ENCODE data around the gene FBP2.
"Not testable (repeated sequence)": the region's sequence is repeated elsewhere in the genome, so short reads cannot be mapped to it uniquely, and the experiment has no call there.

DNA sequence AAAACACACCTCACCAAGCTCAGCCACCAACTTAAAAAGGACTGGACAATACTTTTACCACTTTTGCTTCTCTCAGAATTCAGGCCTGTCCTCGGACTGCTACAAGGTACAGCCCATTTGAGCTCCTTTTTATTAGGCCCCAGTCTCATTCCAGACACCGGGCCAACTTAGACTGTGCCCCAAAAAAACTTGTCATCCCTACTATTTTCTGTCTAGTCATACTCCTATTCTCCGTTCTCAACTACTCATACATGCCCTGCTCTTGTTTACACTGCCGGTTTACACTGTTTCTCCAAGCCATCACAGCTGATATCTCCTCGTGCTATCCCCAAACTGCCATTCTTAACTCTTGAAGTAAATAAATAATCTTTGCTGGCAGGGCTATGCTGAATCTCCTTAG is 49.3 kb downstream of the FBP2 start:
- TF ChIP-seq, protein P1, sequence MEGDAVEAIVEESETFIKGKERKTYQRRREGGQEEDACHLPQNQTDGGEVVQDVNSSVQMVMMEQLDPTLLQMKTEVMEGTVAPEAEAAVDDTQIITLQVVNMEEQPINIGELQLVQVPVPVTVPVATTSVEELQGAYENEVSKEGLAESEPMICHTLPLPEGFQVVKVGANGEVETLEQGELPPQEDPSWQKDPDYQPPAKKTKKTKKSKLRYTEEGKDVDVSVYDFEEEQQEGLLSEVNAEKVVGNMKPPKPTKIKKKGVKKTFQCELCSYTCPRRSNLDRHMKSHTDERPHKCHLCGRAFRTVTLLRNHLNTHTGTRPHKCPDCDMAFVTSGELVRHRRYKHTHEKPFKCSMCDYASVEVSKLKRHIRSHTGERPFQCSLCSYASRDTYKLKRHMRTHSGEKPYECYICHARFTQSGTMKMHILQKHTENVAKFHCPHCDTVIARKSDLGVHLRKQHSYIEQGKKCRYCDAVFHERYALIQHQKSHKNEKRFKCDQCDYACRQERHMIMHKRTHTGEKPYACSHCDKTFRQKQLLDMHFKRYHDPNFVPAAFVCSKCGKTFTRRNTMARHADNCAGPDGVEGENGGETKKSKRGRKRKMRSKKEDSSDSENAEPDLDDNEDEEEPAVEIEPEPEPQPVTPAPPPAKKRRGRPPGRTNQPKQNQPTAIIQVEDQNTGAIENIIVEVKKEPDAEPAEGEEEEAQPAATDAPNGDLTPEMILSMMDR (conservative IDR thresholded peaks at IDR 0.05 in 1 of 2, IDR thresholded peaks at IDR 0.05 in 1 of 2; ENCODE audit: low read depth in 1 of 2, low read length in 2 of 2): not testable (repeated sequence)
- TF ChIP-seq EZH2 (IDR thresholded peaks at IDR 0.05; ENCODE audit: low read length, missing control alignments): not testable (repeated sequence)
